Panc1 (cell line): ENCODE results near the gene FUT8. TPM values are rescaled to one million over a fixed set of nuclear protein-coding genes. Genes with fewer than 3 reads are reported as not detected.

Source experiments
- microRNA-seq: library from miRNA; unstranded; fragments of <30 nt; microRNA quantifications from one replicate; pipeline ENCODE4 v1.1.0, GENCODE V29; 2020; ENCODE audit not compliant: unreplicated experiment
- total RNA-seq: library from RNA; stranded (reverse); gene quantifications from one replicate; pipeline ENCODE4 v1.2.1, GENCODE V29; 2021; ENCODE audit not compliant: unreplicated experiment

Gene FUT8
- total RNA-seq, 1 experiment from 2014 or later: 31.4 TPM

Small RNAs within 50 kb of the gene (microRNA-seq; reads per million reads assigned to microRNA genes)
- gene MIR625: not detected
